T1000 (cell line): ENCODE measurements around the gene HEBP1.

Experiments used
- DNase-seq: peaks from one replicate; lab custom pipeline; 2025; ENCODE audit warnings: mixed read lengths; lab: John Stamatoyannopoulos, UW

HEBP1 gene

DNA sequence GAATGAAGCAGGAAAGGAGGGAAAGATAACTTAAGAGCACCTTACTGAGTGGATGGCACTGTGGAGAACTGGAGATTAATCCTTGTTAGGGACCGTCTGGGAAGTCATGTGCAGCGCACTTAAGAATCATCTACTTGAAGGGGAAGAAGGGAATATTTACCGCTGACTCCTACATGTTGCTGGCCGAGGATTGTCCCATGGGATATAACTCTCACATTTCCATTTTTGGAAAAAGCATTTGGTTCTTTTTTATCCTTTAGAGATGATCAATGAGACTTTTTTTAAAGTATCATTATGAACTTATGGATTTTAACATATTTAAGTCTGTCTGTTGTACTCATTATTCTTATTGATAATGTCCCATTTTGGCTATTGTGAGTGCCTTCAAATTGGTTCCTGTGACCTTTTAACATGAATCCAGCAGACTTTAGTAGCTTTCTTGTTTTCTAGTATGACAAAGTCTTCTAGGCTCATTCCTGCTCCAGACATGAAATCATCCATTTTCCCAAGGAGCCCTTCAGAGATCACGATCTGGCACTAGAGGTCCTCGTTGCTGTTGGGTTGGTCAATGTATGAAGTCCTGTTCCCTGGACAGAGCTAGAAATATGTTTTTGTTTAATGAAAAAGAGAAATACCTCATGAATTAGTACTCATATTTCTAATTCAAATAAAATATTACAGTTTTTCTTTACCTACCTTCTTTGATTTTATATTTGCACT is 23.9 kb upstream of the HEBP1 start:
- DNase-seq = no peak

- DNase-seq = no peak
Measured at GRCh38 chr12:13022851-13023271, 22.8 kb upstream of the HEBP1 start.

- no peak for DNase-seq
Measured at GRCh38 chr12:13011098-13011497, 11.0 kb upstream of the HEBP1 start.

- no peak for DNase-seq
Measured at GRCh38 chr12:13008741-13009380, 8.8 kb upstream of the HEBP1 start.

GRCh38 chr12:13007496-13008233 is 7.6 kb upstream of the HEBP1 start:
- DNase-seq = no peak

- no peak for DNase-seq
Measured at GRCh38 chr12:13005649-13006048, 5.6 kb upstream of the HEBP1 start.

DNA sequence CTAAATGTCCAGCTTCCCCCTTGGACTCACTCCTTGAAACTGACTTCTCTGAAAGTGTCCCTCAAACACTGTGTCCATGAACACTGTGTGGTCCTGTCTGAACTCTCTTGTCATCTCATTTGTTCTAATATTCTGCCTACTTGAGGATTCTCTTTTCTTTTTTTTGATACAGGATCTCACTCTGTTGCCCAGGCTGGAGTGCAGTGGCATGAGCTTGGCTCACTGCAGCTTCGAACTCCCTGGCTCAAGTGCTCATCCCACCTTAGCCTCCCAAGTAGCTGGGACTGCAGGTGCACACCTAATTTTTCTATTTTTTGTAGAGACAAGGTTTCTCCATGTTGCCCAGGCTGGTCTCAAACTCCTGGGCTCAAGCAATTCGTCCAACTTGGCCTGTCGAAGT is 4.9 kb upstream of the HEBP1 start:
- DNase-seq = no peak

DNA sequence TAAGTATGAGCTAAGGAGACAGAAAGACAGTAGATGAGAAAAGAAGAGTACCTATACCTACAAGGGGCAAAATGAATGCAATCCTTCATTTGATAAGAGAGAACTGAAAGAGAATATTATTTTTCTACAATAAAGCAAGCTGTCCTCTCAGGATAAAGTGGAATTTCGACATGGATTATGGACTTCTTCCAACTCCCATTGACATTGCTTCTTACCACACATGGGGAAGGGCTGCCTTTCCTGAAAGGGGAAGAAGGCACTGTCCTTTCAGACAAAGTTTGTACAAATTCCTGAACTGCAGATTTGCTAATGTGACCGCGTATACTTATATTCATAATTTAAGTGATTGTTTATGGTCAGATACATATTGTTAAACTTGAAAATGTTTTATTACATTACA is 4.3 kb upstream of the HEBP1 start:
- DNase-seq = no peak

GRCh38 chr12:13002301-13003097 is 2.4 kb upstream of the HEBP1 start:
- no peak for DNase-seq

- DNase-seq = no peak
Measured at GRCh38 chr12:13001775-13002040, 1.6 kb upstream of the HEBP1 start.

GRCh38 chr12:13000925-13001774 is 1.1 kb upstream of the HEBP1 start:
- peak; percentile 55 for DNase-seq

GRCh38 chr12:13000616-13000924 is 505 bp upstream of the HEBP1 start:
- DNase-seq = no peak

GRCh38 chr12:12999271-12999958 is 650 bp downstream of the HEBP1 start:
- no peak for DNase-seq

DNA sequence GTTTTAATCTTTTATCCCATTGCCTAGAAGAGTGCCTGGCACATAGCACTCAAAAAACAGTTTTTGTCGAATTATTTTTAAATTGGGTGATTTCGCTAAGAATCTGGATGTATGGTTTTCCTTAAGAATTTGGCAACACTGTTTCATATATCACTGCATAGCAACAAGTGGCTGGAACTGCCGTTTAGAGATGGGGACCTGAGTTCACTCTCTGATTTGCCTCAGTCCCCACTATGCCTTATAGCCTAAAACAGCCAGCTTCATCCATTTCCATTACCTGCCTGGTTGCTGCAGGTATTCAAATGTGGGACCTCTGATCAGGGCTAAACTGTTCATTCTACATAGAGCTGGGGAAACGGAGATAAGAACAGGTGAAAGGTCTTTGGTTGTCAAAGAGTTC is 1.8 kb downstream of the HEBP1 start:
- no peak for DNase-seq

DNA sequence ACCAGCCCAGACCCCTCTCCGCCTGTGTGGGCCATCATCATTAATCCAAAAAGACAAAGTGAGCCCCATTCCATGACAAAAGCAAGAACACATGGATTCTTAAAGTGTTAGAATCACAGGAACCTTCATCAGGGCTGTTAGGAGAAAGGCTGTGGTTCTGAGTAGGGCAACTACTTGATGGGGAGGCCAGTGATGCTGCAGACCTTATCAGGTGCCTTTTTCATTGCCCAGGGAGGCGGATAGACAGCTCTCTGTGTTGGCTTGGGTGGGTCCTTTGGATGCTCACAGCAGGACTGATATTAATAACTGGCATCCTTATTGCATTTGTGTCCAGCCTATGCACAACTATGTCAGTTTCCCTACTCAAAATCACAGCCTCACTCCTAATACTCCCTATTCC is 2.3 kb downstream of the HEBP1 start:
- no peak for DNase-seq

- DNase-seq = no peak
Measured at GRCh38 chr12:12997156-12997555, 2.9 kb downstream of the HEBP1 start.

DNA sequence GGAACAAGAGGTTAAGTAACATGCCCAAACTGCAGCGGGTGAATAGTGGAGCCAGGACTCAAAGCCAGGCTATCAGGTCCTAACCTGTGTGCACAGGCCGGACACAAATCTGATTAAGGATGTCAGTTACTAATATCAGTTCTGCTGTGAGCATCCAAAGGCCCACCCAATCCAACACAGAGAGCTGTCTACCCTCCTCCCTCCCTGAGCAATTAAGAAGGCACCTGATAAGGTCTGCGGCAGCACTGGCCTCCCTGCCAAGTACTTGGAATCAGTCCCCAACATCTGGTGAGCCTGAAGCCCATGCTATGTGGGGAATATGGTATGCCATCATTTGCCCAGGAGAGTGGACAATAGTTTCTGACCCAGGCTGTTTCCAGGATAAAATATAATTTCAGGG is 3.9 kb downstream of the HEBP1 start:
- DNase-seq = no peak

DNA sequence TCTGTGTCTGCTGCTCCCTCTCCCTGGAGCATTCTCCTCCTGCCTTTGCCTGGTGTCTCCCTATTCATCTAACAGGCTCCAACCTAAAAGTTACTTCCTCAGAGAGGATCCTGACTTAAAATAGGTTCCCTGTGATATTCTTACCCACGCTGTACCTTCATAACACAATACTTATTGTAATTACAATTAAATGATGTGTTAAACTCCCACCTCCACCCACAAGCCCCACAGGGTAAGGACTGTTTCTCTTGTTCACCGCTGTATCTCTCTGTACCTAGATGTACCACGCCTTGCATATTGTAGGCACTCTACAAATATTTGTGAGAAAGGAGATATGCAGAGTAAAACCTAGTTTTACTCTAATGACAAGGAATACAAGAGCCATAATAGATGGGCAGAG is 5.0 kb downstream of the HEBP1 start:
- no peak for DNase-seq

DNA sequence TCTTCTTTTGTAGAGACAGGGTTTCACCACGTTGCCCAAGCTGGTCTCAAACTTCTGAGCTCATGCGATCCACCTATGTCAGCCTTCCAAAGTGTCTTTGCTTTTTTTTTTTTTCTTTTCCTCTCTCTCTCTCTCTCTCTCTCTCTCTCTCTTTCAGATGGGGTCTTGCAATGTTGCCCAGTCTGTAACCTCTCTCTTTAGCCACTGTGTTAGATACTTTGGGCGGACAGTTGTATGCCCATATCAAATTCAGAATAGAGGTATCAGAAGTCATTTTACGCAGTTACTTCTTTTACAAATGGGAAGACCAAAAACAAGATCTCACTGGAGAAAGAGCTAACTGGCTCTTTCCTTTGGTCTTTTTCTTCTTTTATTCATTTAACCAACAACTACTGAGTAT is 6.7 kb downstream of the HEBP1 start:
- no peak for DNase-seq

GRCh38 chr12:12992418-12993130 is 7.5 kb downstream of the HEBP1 start:
- no peak for DNase-seq
